Epithelial cell of proximal tubule (primary cell): ENCODE results near the gene EIF4E2. TPM values are rescaled to one million over a fixed set of nuclear protein-coding genes. Genes with fewer than 3 reads are reported as not detected.
A peak's percentile ranks its signal among the peaks of the same experiment; 100 is the strongest.

Experiments
- DNase-seq: peaks from one replicate; pipeline ENCODE4 v3.0.0-alpha.2; 2011; ENCODE audit warnings: low read depth
- H3K4me3 ChIP-seq: 2 replicates; pipeline ENCODE4 v1.5.1; 2011; ENCODE audit warnings: low read depth, mild to moderate bottlenecking, low read length
- total RNA-seq: library from RNA; depleted of rRNA; stranded (reverse); fragments of >200 nt; gene quantifications from 2 replicates; pipeline ENCODE4 v1.2.3, GENCODE V29; 2015
- TF ChIP-seq, protein P1 (sequence below): conservative IDR thresholded peaks from 2 replicates; pipeline ENCODE4 v1.5.1; 2012; ENCODE audit warnings: low read depth, mild to moderate bottlenecking, low read length

Gene EIF4E2, protein sequence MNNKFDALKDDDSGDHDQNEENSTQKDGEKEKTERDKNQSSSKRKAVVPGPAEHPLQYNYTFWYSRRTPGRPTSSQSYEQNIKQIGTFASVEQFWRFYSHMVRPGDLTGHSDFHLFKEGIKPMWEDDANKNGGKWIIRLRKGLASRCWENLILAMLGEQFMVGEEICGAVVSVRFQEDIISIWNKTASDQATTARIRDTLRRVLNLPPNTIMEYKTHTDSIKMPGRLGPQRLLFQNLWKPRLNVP
- total RNA-seq: 96.0 and 103 TPM in 2 replicates

DNA sequence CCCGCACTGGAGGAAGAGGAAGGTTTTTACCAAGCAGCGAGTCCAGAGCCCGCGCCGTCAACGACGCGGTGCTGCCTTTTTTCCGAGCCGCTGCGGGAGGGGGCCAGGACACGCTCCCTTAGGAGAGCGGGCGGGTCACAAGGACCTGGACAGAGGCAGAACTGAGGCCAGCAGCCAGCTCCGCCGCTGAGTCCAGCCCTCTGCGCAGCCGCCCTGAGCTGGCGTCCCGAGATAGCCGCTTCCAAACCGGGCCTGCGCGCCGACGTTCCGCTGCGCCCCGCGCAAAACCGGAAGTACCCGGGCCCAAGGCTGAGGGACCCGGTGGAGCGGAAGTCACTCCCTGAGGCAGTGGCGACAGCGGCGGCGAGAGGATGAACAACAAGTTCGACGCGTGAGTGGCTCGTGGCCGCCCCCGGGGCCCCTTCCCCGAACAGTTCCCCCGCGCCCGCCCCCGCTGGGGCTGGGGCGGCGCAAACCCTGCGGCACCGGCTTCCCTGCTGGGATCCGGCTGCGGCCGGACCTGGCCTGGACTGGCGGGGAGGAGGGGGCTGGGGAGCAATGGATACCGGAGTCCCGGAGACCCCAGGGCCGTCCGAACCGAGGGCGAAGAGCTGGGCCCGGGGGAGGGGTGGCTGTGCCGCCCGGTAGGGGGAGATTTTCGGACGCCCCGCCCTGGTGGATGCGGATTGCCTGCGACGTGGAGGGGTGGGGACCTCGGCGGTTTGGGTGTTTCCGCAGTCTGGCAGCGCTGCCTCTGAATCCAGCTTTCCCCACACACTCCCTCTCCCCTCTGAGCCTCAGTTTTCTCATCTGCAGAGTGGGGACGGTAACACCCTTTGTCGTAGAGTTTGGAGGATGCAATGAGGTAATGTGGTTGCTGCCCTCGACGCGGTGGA, at the start of gene EIF4E2, which contains the start of gene TIGD1:
EIF4E2 (plus strand) TSS at position 336 of the 896 bp plus-strand sequence; CDS start at position 372, 36 bp downstream.
TIGD1 (minus strand) TSS at position 204 of the 896 bp plus-strand sequence. CDS start 675 bp downstream, outside the sequence.
- peak; percentile 40 for DNase-seq
- H3K4me3 ChIP-seq: peak within 1 kb of the TSS; percentile 92
- TF ChIP-seq, protein P1, sequence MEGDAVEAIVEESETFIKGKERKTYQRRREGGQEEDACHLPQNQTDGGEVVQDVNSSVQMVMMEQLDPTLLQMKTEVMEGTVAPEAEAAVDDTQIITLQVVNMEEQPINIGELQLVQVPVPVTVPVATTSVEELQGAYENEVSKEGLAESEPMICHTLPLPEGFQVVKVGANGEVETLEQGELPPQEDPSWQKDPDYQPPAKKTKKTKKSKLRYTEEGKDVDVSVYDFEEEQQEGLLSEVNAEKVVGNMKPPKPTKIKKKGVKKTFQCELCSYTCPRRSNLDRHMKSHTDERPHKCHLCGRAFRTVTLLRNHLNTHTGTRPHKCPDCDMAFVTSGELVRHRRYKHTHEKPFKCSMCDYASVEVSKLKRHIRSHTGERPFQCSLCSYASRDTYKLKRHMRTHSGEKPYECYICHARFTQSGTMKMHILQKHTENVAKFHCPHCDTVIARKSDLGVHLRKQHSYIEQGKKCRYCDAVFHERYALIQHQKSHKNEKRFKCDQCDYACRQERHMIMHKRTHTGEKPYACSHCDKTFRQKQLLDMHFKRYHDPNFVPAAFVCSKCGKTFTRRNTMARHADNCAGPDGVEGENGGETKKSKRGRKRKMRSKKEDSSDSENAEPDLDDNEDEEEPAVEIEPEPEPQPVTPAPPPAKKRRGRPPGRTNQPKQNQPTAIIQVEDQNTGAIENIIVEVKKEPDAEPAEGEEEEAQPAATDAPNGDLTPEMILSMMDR: peak; percentile 27

DNA sequence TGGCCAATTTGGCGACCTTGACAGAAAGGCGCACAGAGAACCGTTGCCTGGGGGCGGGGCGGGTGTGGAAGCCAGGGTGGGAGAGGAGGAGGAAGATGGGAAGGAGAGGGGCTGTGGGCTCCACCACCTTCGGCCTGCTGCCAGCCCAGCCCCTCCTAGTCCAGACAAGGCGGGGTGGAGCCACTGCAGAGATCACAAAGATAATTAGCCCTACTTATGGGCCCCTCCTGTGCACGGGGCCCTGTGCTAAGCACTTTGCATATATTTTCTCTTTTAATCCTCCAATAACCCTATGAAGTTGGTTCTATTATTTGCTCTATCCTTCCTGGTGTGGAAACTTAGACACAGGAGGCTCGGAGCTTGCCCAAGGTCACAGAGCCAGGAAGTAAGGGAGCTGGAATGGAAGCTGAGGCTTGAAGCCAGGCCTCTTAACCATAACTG, 49.1 kb upstream of the EIF4E2 start:
- no peak for DNase-seq
- TF ChIP-seq, protein P1: no peak
- H3K4me3 ChIP-seq: no peak overlapping the region

DNA sequence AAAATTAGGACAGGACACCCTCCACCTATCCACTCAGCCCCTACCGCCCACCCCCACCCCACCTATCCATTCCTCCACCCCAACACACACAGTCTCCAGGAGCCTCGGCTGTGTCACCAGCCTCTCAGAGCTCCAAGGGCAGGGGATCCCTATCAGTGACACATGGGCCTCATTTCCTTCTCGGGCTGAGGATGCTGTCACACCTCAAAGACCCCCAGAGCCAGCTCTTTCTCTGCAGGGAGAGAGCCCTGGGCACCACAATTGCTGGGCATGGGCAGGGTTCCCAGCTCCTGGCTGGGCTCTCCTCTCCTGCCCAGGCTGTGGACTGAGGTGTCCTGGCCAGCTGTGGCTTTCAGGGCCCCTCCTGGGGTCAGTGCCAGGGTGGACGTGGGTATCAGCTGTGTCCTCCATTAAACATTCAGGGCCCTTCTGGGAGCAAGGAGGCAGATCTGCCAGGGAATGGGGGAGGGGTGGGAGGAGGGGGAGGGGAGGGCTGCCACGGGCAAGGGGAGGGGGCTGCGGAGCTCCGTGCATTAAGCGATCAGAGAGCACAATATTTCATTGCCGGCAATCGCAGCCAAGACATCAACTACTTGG, 48.6 kb upstream of the EIF4E2 start:
- TF ChIP-seq, protein P1: no peak
- H3K4me3 ChIP-seq: no peak overlapping the region
- no peak for DNase-seq

DNA sequence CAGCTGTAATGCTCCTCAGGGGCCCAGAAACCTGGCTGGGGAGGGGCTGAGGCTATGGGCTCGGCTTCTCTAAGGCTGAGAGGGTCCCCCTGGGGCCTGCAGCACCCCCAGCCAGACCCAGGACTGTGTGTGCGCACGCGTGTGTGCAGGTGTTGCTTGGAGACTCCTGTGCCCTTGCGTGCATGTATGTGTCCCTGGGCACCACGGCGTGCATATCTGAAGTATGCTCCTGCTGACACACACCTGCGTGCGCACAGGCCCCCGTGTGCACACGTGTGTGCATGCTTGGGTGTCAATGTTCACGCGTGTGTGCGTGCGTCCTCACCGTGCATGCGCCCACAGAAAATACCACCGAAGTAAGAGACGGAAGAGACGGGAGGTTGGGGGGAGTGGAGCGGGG, 48.0 kb upstream of the EIF4E2 start:
- TF ChIP-seq, protein P1: no peak
- DNase-seq: no peak

DNA sequence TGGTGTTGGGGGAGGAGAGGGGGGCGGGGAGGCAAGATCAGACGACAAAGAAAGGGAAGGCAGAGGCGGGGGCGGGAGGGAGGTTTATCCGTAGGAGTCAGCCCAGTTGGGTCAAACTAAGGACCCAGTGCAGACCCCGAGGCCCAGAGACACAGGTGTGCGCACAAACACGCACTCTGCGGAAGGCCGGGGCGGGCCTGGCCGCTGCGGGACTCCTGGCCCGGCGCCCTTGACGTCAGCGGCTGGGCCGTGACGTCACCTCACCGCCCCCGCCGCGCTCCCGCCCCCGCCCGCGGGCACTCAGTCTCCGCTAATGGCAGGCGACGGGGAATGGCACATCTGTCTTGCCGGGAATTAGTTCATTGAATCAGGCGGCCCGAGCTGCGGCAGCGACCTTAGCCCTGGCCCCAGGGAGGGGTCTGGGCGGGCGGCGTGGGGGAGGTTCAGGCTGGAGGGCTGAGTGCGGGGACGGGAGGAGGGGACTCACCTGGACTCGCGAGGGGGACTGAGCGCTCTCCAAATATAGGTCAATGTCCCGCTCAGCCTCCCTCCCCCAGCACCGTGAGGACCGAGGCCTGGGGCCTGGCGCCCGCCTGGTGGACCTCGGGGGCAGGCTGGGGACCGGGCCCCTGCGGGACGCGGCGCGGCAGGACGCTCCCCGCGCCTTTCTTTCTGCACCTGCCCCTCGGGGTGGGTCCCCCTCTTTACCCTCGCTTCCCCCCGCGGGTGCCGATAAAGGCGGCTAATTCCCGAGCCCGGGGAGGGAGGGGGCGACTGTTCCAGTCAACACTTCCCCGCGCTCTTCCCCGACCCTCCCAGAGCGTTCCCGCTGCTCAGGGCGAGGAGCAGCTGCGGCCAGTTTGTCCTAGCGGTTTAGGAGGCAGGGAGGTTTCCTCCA, 47.3 kb upstream of the EIF4E2 start:
- peak overlapping the region; percentile 31 for H3K4me3 ChIP-seq
- TF ChIP-seq, protein P1: no peak
- DNase-seq: no peak

More for the DNA sequence above, 48.0 kb upstream of the EIF4E2 start:
- H3K4me3 ChIP-seq: no peak overlapping the region

DNA sequence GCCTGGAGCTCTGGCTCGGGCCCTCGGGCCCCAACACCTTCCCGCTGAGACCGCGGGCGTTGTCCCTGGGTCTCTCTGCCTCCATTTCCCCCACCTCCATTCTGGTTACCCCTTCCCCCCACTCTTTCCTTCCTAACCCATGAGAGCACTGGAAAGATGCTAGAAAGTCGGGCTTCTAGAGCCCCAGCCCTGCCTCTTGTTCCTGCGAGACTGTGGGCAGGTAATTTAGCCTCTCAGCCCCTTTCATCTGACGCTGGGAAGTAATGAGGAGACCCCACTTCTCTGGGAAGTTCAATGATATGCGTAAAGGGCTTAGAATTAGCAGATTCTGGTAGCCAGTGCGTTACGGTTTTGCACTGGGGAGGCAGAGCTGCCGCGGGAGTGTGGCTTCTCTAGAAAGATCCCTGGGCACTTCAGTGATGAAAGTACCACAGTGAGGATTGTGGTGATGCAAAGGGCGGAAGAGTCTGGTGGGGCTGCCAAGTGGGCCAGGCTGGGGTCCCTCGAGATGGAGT, 46.6 kb upstream of the EIF4E2 start:
- TF ChIP-seq, protein P1: no peak
- DNase-seq: no peak
- no peak overlapping the region for H3K4me3 ChIP-seq
